GM21576 (cell line): Measurements from ENCODE around the gene RAB44.

Source experiments
- ATAC-seq: cut with Tn5 transposase; IDR thresholded peaks from one replicate; pipeline ENCODE4 v1.9.1; 2021; ENCODE audit warnings: mild to moderate bottlenecking, moderate library complexity; ENCODE audit not compliant: unreplicated experiment

The RAB44 gene

DNA sequence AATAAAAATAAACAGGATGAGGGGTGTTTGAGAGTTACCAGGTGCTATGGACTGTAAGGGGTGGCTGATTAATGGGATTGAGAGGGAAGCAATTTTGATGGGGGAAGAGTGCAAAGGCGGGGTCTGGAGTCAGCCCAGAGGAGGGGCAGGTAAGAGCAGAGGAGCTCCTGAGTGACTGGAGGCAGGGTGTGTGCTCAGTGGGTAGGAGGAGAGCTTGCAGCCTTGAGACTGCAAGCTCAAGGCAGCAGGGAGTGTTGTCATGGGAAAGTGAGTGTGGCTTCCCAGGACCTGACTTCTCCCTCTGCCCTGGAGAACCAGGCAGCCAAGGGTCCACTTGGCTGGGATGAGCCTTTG, 54.2 kb downstream of the RAB44 start:
- no peak for ATAC-seq

DNA sequence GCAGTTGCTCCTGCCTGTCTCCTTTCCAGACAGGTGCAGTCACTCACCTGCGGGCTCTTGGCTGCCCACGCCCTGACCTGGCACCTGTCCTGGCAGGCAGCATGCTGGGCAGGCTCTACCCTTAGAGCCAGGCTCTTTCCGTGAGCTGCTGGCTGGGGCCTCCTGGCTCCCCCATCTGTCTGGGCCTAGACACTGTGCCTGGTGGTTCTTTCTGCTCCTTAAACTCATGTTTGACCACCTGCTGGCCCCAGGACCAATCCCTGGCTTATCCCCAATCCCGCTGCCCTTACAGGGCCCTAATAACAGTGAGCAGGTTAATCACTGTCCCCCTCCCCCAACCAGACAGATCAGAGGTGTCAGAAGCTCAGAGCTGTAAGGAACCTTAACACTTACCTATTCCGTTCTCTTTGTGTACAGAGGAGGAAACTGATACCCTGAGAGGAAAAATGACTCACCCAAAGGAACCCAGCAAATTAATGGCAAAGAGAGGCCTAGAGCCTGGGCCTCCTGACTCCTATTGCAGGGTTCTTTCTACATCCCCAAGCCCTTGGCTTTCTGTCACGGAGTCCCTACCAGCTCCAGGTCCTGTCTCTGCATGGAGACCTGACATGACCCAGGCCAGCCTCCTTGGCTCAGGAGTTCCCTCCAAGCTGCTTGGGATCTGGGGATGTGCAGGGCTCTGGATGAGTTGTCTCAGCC, 54.7 kb downstream of the RAB44 start:
- no peak for ATAC-seq

DNA sequence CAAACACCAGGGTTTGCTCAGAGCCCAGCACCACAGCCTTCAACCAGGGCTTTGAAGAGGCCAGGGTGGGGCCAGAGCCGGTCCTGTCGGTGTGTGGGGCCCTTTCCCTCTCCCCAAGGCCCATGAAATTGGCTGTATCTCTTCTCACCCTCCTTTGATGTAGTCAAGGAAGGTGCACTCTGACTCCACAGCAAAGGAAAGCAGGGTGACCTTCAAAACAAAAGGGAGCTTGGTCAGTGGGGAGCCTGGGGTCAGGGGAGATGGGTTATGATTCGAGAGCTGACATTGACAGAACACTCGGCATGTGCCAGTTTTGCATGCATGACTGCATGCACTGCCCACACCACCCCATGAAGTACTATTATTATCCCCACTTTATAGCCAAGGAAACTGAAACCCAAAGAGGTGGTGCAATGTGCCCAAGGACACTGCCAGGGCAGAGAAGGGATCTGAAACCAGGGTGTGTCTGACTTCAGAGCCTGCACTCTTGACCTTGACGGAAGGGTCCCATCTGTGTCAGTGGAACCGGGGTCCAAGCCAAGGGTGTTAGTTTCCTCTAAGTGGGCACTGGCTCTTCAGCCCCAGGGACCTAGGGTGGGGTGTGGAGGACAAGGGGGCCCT, 55.4 kb downstream of the RAB44 start:
- no peak for ATAC-seq

GRCh38 chr6:36753671-36754405, 56.2 kb downstream of the RAB44 start:
- ATAC-seq = no peak

DNA sequence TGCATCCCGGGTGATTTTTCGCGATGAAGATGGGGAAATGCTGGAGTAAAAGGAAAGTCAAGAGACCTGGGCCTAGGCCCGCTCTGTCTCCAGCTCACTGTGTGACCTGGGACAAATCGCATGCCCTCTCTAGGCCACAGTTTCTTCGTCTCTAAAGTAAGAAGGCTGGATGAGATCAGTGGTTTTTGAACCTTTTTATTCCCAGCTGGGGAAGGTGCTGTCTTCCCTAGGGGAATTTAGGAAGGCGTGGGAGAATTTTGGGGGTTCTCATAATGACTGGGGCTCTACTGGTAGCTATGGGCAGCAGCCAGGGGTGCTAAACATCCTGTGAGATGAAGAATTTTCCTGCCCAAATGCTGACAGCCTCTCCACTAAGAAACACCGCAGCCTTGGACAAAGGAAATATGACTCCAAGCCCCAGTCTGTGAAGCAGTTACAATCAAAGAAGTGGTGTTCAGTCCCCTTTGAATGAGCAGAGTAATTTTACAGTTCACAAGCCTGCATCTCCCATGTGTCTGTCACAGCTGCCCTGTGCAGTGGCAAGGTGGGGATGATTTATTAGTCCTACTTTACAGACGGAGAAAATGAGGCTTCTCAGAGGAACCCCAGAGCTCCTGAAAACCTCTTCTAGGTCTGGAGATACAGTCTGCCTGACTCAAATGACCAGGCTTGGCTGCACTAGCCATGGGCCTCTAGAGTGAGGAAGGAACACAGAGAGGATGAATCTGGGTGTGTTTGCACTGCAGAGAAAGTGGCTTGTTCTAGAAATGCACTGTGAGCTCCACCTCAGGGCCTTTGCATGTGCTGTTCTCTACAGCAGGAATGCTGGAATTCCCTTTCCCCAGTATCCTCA, 57.2 kb downstream of the RAB44 start:
- ATAC-seq = no peak

DNA sequence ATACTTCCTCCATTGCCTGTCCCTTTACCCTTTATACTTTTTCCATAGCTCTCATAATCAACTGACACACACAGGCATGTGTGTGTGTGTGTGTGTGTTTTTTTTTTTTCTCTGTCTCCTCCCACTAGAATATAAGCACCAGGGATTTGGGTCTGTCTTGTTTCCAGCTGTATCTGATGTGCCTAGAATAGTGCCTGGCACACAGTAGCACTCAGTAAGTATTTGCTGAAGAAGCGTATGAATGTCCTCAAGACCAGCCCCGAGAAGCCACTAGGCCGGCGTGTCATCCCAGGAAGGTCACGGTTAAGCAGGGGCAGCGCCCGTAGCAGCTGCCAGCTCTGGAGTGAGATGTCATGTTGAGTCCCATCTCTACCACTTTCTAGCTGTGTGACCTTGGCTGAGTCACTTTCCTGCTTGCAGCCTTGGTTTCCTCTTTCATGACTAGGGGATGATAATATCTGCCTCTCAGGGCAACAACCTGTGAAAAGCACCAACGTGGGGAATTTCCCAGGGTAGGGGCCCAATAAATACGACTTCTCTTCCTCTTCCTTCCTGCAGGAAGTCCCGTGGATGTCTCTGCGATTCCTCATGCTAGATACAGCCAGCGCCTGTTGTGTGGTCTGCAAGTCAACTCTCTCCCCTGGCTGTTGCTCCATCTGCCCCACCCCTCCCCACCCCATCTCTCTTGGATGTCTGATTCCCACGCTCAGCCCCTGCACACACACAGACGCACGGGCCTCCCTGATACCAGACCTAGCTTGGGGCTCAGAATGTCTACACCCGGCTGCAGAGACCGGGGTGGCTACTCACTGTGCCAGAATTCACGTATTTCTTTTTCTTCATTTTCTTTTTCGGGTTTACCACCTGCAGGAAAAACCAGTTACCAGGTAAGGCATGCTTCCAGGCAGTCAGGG, 58.1 kb downstream of the RAB44 start:
- no peak for ATAC-seq

- ATAC-seq = no peak
Measured at GRCh38 chr6:36756786-36757185, 59.2 kb downstream of the RAB44 start.

GRCh38 chr6:36757206-36757605, 59.6 kb downstream of the RAB44 start:
- no peak for ATAC-seq

DNA sequence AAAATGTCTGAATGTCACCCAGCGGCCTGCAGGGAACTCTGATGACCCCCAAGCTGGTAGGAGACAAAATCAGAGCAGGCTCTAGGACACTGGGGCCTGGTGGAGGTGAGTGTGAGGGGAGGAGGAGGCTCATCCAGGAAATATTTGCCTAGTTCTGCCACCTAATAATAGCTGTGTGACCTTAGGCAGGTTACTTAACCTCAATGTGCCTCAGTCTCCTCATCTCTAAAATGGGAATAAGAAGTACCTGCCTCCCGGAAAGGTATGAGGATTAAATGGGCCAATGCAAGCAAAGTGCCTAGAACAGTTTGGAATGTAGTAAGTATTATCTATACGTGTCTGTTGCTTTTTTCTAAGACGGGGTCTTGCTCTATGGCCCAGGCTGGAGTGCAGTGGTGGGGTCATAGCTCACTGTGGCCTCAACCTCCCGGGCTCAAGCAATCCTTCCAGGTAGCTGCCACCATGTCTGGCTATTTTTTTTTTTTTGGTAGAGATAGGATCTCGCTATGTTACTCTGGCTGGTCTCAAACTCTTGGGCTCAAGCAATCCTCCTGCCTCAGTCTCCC, 60.4 kb downstream of the RAB44 start:
- ATAC-seq = no peak

DNA sequence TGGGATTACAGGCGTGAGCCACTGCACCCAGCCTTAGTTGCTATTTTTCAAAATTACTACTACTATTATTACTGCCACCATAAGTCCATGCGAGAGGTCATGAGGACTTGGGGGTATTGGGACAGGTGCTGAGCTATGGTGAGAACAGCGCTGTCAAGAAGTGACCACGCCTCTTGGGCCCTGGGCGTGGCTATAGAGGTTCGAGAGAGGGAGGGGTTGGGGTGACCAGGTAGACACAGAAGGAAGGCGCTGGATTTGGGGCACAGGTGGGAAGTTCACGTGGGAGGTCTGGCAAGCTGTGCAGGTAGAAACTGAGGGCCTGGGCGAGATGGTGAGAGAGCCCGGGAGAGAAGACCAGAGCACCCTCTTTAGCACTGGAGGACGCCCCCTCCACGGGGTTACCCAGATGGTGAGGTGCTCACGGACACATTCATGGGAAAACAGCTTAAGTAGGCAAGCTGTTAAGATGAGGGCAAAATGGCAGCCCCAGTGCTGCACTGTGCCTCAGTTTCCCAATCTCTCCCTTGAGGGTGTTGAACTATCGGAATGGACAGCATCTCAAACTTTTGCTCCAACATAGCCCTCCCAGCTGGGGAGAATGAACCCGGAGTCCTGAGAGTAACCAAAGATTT, 61.0 kb downstream of the RAB44 start:
- ATAC-seq = no peak

- ATAC-seq = peak; percentile 35
Measured at GRCh38 chr6:36759148-36759759, 61.6 kb downstream of the RAB44 start.

DNA sequence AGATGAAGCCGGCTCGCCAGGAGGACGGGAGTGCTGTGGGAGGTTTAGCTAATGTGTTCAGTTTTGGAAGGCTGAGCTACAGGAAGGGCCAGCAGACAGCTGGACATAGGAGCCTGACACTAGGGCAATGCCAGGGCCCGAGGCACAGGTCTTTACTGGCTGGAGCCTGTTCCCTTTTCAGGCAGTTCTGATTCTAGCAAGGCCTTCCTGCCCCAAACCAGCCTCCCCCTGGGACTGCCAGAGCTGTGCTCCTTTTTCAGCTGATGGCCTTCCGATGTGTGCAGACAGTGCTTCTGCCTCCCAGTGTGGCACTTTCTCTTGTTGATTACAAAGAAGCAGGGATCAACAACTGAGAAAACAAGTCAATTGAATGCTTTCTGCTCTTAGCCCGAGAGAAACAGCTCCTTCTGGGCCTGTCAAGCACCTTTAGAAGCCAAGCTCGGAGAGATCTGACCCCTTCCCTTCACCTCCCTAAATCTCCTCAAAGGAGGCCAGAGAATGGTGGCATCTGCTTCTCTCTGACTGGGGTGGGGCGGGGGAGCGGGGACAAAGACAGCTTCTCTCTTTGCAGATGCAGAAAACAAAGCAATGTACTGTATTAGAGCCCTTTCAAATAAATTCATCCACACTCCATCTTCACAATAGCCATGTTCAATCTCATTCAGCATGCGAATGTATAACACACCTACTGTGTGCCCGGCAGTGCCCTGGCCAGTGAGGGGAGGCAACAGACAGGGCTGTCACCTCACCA, 63.2 kb downstream of the RAB44 start:
- ATAC-seq = no peak

DNA sequence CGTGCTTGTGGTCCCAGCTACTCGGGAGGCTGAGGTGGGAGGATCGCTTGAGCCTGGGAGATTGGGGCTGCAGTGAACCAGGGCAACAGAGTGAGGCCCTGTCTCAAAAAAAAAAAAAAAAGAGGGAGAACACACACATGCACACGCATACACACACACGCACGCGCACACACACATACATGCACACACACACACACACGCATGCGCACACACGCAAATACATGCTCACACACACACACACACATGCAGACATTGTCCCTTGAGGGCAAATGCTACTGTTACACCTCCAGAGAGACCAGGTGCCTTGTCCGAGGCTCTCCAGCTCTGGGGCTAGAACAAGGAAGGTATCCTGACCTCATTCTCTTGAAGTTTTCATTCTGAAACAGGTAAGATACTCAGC, 64.5 kb downstream of the RAB44 start:
- ATAC-seq = no peak

- ATAC-seq = no peak
Measured at GRCh38 chr6:36765190-36765589, 67.6 kb downstream of the RAB44 start.

- peak; percentile 78 for ATAC-seq
Measured at GRCh38 chr6:36765594-36766398, 68.2 kb downstream of the RAB44 start.

- no peak for ATAC-seq
Measured at GRCh38 chr6:36766399-36766945, 68.8 kb downstream of the RAB44 start.

GRCh38 chr6:36769183-36769675, 71.6 kb downstream of the RAB44 start:
- ATAC-seq = no peak
